AG04449 (cell line): ENCODE data around the gene ARHGEF4.
"Not testable (repeated sequence)": the region's sequence is repeated elsewhere in the genome, so short reads cannot be mapped to it uniquely, and the experiment has no call there.

Experiments used
- CTCF ChIA-PET: fragments of 350-600 bp; formaldehyde crosslinking; extraction: SDS; loops from one replicate; lab custom pipeline; 2021; ENCODE audit warnings: antibody characterized with exemption; lab: Yijun Ruan, JAX
- POLR2A ChIA-PET: fragments of 400-600, 350-600 bp; formaldehyde crosslinking; extraction: SDS; loops from one replicate; lab custom pipeline; 2020; ENCODE audit warnings: antibody characterized with exemption, inconsistent platforms; lab: Yijun Ruan, JAX
- DNase-seq: peaks from one replicate; pipeline ENCODE4 v3.0.0-alpha.2; 2010; ENCODE audit warnings: low read depth, low spot score
- H3K4me3 ChIP-seq: 2 replicates; pipeline ENCODE4 v1.5.1; 2011; ENCODE audit warnings: low read depth, mild to moderate bottlenecking, control low read depth, low read length
- CTCF ChIP-seq: IDR thresholded peaks from one replicate; pipeline ENCODE4 v1.5.1; 2011; ENCODE audit warnings: mild to moderate bottlenecking, moderate library complexity, low read length, control low read depth, inconsistent platforms; ENCODE audit not compliant: insufficient read depth; ENCODE audit errors: missing control alignments

Gene ARHGEF4

GRCh38 chr2:130985831-130986649, 149.3 kb downstream of the ARHGEF4 start:
- POLR2A ChIA-PET = no interaction called here
- H3K4me3 ChIP-seq = no peak overlapping the region
- CTCF ChIA-PET = no interaction called here
- no peak for DNase-seq
- no peak for TF ChIP-seq CTCF

- no peak for TF ChIP-seq CTCF
- CTCF ChIA-PET = no interaction called here
- POLR2A ChIA-PET = no interaction called here
- DNase-seq = no peak
- H3K4me3 ChIP-seq = no peak overlapping the region
Observed at GRCh38 chr2:130986890-130987493, 150.3 kb downstream of the ARHGEF4 start.

GRCh38 chr2:130987519-130988425, 151.1 kb downstream of the ARHGEF4 start:
- ChIA-PET CTCF (no interaction called here), POLR2A (no interaction called here)
- no peak for TF ChIP-seq CTCF
- no peak overlapping the region for H3K4me3 ChIP-seq
- DNase-seq = no peak

GRCh38 chr2:130991446-130991845, 154.7 kb downstream of the ARHGEF4 start:
- H3K4me3 ChIP-seq, DNase-seq, POLR2A ChIA-PET, CTCF ChIA-PET: not testable (repeated sequence)

GRCh38 chr2:130992003-130992402, 155.3 kb downstream of the ARHGEF4 start:
- CTCF ChIA-PET, H3K4me3 ChIP-seq, POLR2A ChIA-PET, DNase-seq: not testable (repeated sequence)

- no peak overlapping the region for H3K4me3 ChIP-seq
- DNase-seq = no peak
- ChIA-PET POLR2A (no interaction called here), CTCF (no interaction called here)
- no peak for TF ChIP-seq CTCF
Observed at GRCh38 chr2:130996691-130997090, 160.0 kb downstream of the ARHGEF4 start.

GRCh38 chr2:130997198-130997597, 160.5 kb downstream of the ARHGEF4 start:
- CTCF ChIA-PET = no interaction called here
- TF ChIP-seq CTCF = no peak
- no peak for DNase-seq
- H3K4me3 ChIP-seq = no peak overlapping the region
- POLR2A ChIA-PET = no interaction called here
